CD14-positive monocyte (primary cell): ENCODE data around the gene CHST11. TPM values are rescaled to one million over a fixed set of nuclear protein-coding genes. Genes with fewer than 3 reads are reported as not detected.

Experiments
- DNase-seq, 3 donors: peaks; one replicate each; pipeline ENCODE4 v3.0.0-alpha.2; 2011 to 2022
- H2AFZ ChIP-seq: 2 replicates; pipeline ENCODE4 v1.6.0; 2012; ENCODE audit warnings: mild to moderate bottlenecking, low read depth, low read length, inconsistent platforms; ENCODE audit not compliant: insufficient read depth, poor library complexity, severe bottlenecking
- H3K27ac ChIP-seq, 2 donors: 1 replicate in 1 of 2; 2 replicates in 1 of 2; pipeline ENCODE4 v1.5.1; 2012 to 2013; ENCODE audit warnings: low read length in 2 of 2, control low read depth in 1 of 2, inconsistent platforms in 1 of 2, low read depth in 1 of 2, mild to moderate bottlenecking in 1 of 2
- H3K27me3 ChIP-seq, 2 donors: one replicate each; pipeline versions ENCODE4 v1.6.0 to v1.6.1; 2011 to 2013; ENCODE audit warnings: low read length in 2 of 2; ENCODE audit not compliant: control insufficient read depth in 2 of 2, insufficient read depth in 2 of 2
- H3K36me3 ChIP-seq, 2 donors: replicated peaks in 1 of 2; 1 replicate in 1 of 2; 2 replicates in 1 of 2; pipeline versions ENCODE4 v1.5.1 to v1.6.1; 2012 to 2013; ENCODE audit warnings: low read length in 2 of 2, control low read depth in 1 of 2, inconsistent platforms in 1 of 2, mild to moderate bottlenecking in 1 of 2; ENCODE audit not compliant: insufficient read depth in 2 of 2, control insufficient read depth in 1 of 2
- H3K4me1 ChIP-seq, 2 donors: 1 replicate in 1 of 2; 2 replicates in 1 of 2; pipeline versions ENCODE4 v1.5.1 to v1.6.1; 2012 to 2013; ENCODE audit warnings: low read length in 2 of 2, control low read depth in 1 of 2, inconsistent platforms in 1 of 2, mild to moderate bottlenecking in 1 of 2, moderate library complexity in 1 of 2; ENCODE audit not compliant: insufficient read depth in 2 of 2, control insufficient read depth in 1 of 2
- H3K4me2 ChIP-seq: replicated peaks from 2 replicates; pipeline ENCODE3; 2012; ENCODE audit warnings: low read length, moderate library complexity, mild to moderate bottlenecking; ENCODE audit not compliant: poor library complexity, severe bottlenecking; ENCODE audit errors: extremely low read depth
- H3K4me3 ChIP-seq, 3 experiments: fragments of 200-600 bp in 1 of 3; sonication (generic) in 1 of 3; replicated peaks in 1 of 3; 1 replicate in 2 of 3; 2 replicates in 1 of 3; pipeline ENCODE4 v1.5.1; 2011 to 2013; ENCODE audit warnings: low read length in 3 of 3, mild to moderate bottlenecking in 3 of 3, control low read depth in 2 of 3, low read depth in 2 of 3, inconsistent platforms in 1 of 3, moderate library complexity in 1 of 3
- H3K79me2 ChIP-seq: 2 replicates; pipeline ENCODE4 v1.6.0; 2012; ENCODE audit warnings: mild to moderate bottlenecking, control low read depth, inconsistent platforms, low read length, moderate library complexity; ENCODE audit not compliant: insufficient read depth
- H3K9ac ChIP-seq: 2 replicates; pipeline ENCODE4 v1.6.0; 2017; ENCODE audit warnings: low read length, mild to moderate bottlenecking; ENCODE audit not compliant: insufficient read depth, poor library complexity, severe bottlenecking
- H3K9me3 ChIP-seq, 2 donors: replicated peaks in 1 of 2; 1 replicate in 1 of 2; 2 replicates in 1 of 2; pipeline versions ENCODE4 v1.5.1 to v1.6.1; 2012 to 2013; ENCODE audit warnings: low read length in 2 of 2, control low read depth in 1 of 2; ENCODE audit not compliant: control insufficient read depth in 1 of 2, insufficient read depth in 1 of 2
- H4K20me1 ChIP-seq: 2 replicates; pipeline ENCODE4 v1.6.0; 2012; ENCODE audit warnings: mild to moderate bottlenecking, low read length, control low read depth, moderate library complexity; ENCODE audit not compliant: insufficient read depth
- H3K27ac Mint-ChIP-seq, 7 donors: one replicate each; pipeline ENCODE4 v1.8.0; 2020; ENCODE audit warnings: mild to moderate bottlenecking in 7 of 7, mixed read lengths in 7 of 7, moderate library complexity in 6 of 7, inconsistent platforms in 2 of 7
- H3K27me3 Mint-ChIP-seq, 3 donors: one replicate each; pipeline ENCODE4 v1.8.0; 2021 to 2022; ENCODE audit warnings: low read depth in 3 of 3, mild to moderate bottlenecking in 3 of 3, mixed read lengths in 3 of 3, moderate library complexity in 3 of 3, inconsistent platforms in 1 of 3
- H3K36me3 Mint-ChIP-seq, 2 donors: one replicate each; pipeline ENCODE4 v1.8.0; 2020; ENCODE audit warnings: mixed read lengths in 2 of 2, inconsistent platforms in 1 of 2, mild to moderate bottlenecking in 1 of 2
- H3K4me1 Mint-ChIP-seq: one replicate; pipeline ENCODE4 v1.8.0; 2020; ENCODE audit warnings: mild to moderate bottlenecking, mixed read lengths
- H3K4me3 Mint-ChIP-seq, 2 donors: one replicate each; pipeline ENCODE4 v1.8.0; 2020; ENCODE audit warnings: mild to moderate bottlenecking in 2 of 2, mixed read lengths in 2 of 2, moderate library complexity in 1 of 2
- H3K9me3 Mint-ChIP-seq, 7 donors: one replicate each; pipeline ENCODE4 v1.8.0; 2020 to 2022; ENCODE audit warnings: mixed read lengths in 7 of 7, mild to moderate bottlenecking in 6 of 7, moderate library complexity in 6 of 7, inconsistent platforms in 2 of 7
- CTCF ChIP-seq: fragments of 200-600 bp; IDR thresholded peaks from one replicate; pipeline ENCODE4 v1.8.0; 2022; ENCODE audit warnings: antibody characterized with exemption, mild to moderate bottlenecking
- WGBS: methylation state at CpG from one replicate; pipeline ENCODE4 v1.1.5; 2013; ENCODE audit warnings: missing lambda C conversion rate; ENCODE audit not compliant: insufficient coverage; 5-methylcytosine and 5-hydroxymethylcytosine counted together
- intact Hi-C, 2 donors: fragments of 100-400 bp; cut with micrococcal nuclease; formaldehyde crosslinking; loops; one replicate each; pipeline versions ENCODE4 v1.15.0 to v1.15.1; 2023
- polyA plus RNA-seq, 3 donors: library from polyadenylated mRNA; depleted of rRNA in 1 of 3; unstranded in 2 of 3; stranded (reverse) in 1 of 3; fragments of 300-500 nt in 2 of 3; fragments of >200 nt in 1 of 3; fragmentation: Illumina TruSeq in 2 of 3; gene quantifications; 1 replicate in 2 of 3; 2 replicates in 1 of 3; pipeline ENCODE4 v1.2.3, GENCODE V29; 2012 to 2021

The CHST11 gene
- polyA plus RNA-seq, 3 donors = 44.4 to 66.6 (median 48.4) TPM

DNA sequence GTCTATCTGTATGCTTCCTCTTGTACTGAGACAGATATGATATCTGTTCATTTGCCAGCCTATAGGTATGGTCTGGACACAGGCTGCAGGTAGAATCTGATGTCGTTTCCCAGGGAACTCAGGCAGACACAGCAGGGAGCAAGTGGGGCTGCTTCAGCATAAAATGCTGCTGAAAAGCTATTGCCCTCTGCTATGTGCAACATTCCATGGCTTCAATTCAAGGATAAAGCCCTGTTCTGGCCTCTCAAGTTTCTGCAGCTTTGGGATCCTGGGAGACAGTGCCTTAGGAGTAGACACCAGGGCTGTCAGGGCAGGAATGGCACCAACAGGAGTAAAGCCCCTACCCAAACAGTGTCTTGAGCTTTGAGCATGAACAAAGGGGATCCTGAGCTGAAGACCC lies 327.8 kb downstream of the CHST11 start:
- Histone ChIP-seq H4K20me1 (no peaks in the 10 kb centered on the region), H3K4me3 (no peak overlapping the region), H3K27ac (no peak overlapping the region), H3K79me2 (no peaks in the 10 kb centered on the region), H3K4me1 (peaks cover 5% of the 10 kb centered on the region in 2 donors), H3K9ac (no peak overlapping the region), H3K27me3 (no peaks in the 10 kb centered on the region), H3K9me3 (peaks cover 11 to 17% of the 10 kb centered on the region in 2 donors), H3K36me3 (no peaks in the 10 kb centered on the region), H2AFZ (no peak overlapping the region), H3K4me2 (no peak overlapping the region)
- peaks cover 5% of the 10 kb centered on the region for H3K4me1 Mint-ChIP-seq
- no peak for DNase-seq
- intact Hi-C loops = no loop called here
- H3K27ac Mint-ChIP-seq = no peak overlapping the region
- 82% methylated on average over 1 of the region's 1 CpG for WGBS
- peaks cover 2 to 6% of the 10 kb centered on the region in 2 donors for H3K36me3 Mint-ChIP-seq
- peaks cover 12 to 26% (median 18%) of the 10 kb centered on the region in 7 donors for H3K9me3 Mint-ChIP-seq
- peaks cover 0 to 2% (median 0%) of the 10 kb centered on the region in 3 donors for H3K27me3 Mint-ChIP-seq
- no peak for TF ChIP-seq CTCF
- H3K4me3 Mint-ChIP-seq = no peak overlapping the region

DNA sequence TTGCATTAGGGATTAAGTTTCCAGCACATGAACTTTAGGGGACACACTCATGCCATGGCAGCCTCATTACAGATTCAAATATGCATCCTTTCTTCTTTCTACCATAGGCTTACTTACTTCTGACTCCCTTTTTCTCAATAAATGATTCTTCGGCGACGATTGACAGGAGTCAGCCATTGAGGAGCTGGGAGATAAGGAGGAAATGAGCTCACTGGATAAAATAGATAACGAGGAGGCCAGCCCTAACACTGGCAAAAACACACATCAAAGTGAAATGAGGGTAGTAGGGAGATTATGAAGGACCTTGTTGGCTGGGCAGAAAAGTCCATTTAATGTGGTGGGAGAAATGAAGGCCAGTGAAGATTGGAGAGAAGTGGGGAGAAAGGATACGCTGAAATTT lies 329.1 kb downstream of the CHST11 start:
- DNase-seq = no peak
- no peak for TF ChIP-seq CTCF
- H3K27ac Mint-ChIP-seq = no peak overlapping the region
- Histone ChIP-seq H3K27ac (no peak overlapping the region), H3K36me3 (no peaks in the 10 kb centered on the region), H3K4me3 (no peak overlapping the region), H3K9me3 (peaks cover 0 to 7% of the 10 kb centered on the region in 2 donors), H3K27me3 (no peaks in the 10 kb centered on the region), H2AFZ (no peak overlapping the region), H3K4me1 (peaks cover 5% of the 10 kb centered on the region in 2 donors), H3K9ac (no peak overlapping the region), H3K79me2 (no peaks in the 10 kb centered on the region), H3K4me2 (no peak overlapping the region), H4K20me1 (no peaks in the 10 kb centered on the region)
- peaks cover 4 to 15% (median 8%) of the 10 kb centered on the region in 7 donors for H3K9me3 Mint-ChIP-seq
- H3K27me3 Mint-ChIP-seq = peaks cover 0 to 2% (median 0%) of the 10 kb centered on the region in 3 donors
- whole genome bisulfite sequencing = no CpG with 5 or more reads among the region's 5 CpGs
- no peaks in the 10 kb centered on the region for H3K36me3 Mint-ChIP-seq
- no peak overlapping the region for H3K4me3 Mint-ChIP-seq
- H3K4me1 Mint-ChIP-seq = peaks cover 9% of the 10 kb centered on the region
- intact Hi-C loops = no loop called here
